Loucy (cell line): Measurements from ENCODE around the gene TOMM40L.

Source experiments
- EZH2phosphoT487 ChIP-seq: fragments of 200-600 bp; IDR thresholded peaks from 2 replicates; pipeline ENCODE4 v1.6.1; 2018; ENCODE audit warnings: antibody characterized with exemption, mild to moderate bottlenecking, moderate library complexity, borderline replicate concordance
- TF ChIP-seq, protein P1 (sequence below): fragments of 200-600 bp; sonication (generic); conservative IDR thresholded peaks from 2 replicates; pipeline ENCODE4 v1.5.1; 2014; ENCODE audit warnings: mild to moderate bottlenecking, antibody characterized with exemption, low read length

DNA sequence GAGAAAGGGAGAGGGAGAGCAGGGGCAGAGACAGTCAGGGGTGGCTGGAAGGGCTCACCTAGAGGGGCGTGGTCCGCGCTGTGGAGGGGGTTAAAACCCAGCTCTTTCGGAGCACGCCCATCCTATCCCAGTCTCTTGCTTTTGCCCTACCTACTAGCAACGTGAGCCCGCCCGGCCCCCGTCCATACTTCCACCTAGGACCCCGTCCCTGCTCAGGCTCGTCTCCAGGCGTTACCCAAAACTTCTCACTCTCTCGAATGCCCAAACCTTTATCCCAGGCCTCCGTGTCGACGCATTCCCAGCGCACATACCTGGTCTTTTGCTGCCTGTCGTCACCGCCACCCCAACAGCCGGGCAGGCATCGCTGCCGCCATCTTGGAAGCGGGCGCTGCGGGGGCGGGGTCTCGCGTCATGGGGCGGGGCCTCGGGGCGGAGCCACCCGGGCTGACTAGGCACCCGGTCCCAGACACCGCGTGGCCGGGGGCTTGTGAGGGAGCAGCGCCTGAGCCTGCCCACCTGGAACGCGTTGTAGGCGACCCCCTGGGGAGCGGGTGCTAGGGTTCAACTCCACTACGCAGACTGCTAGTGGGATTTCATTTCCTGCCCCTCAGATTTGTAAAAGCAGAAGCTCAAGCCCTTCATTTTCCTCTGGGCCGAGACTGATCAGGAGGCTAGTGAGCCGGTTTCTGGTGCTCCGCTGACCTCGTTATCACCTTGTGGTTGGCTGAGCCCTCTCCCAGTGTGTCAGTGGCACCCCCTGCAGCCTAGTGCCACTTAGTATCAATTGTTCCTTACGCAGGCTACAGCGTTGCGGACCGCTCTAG lies 48.5 kb upstream of the TOMM40L start, which contains the start of gene B4GALT3:
- TF ChIP-seq, protein P1, sequence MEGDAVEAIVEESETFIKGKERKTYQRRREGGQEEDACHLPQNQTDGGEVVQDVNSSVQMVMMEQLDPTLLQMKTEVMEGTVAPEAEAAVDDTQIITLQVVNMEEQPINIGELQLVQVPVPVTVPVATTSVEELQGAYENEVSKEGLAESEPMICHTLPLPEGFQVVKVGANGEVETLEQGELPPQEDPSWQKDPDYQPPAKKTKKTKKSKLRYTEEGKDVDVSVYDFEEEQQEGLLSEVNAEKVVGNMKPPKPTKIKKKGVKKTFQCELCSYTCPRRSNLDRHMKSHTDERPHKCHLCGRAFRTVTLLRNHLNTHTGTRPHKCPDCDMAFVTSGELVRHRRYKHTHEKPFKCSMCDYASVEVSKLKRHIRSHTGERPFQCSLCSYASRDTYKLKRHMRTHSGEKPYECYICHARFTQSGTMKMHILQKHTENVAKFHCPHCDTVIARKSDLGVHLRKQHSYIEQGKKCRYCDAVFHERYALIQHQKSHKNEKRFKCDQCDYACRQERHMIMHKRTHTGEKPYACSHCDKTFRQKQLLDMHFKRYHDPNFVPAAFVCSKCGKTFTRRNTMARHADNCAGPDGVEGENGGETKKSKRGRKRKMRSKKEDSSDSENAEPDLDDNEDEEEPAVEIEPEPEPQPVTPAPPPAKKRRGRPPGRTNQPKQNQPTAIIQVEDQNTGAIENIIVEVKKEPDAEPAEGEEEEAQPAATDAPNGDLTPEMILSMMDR: peak; percentile 47
- no peak for TF ChIP-seq EZH2phosphoT487
